Measurements from ENCODE around the gene CD3E. TPM values are rescaled to one million over a fixed set of nuclear protein-coding genes. Genes with fewer than 3 reads are reported as not detected.
"Not testable (repeated sequence)": the region's sequence is repeated elsewhere in the genome, so short reads cannot be mapped to it uniquely, and the experiment has no call there.

Gene CD3E
- total RNA-seq, 1 experiment from 2014 or later, result not detected

GRCh38 chr11:118290923-118291322 lies 13.6 kb upstream of the CD3E start:
- DNase-seq (ENCODE audit: low spot score), result no peak

DNA sequence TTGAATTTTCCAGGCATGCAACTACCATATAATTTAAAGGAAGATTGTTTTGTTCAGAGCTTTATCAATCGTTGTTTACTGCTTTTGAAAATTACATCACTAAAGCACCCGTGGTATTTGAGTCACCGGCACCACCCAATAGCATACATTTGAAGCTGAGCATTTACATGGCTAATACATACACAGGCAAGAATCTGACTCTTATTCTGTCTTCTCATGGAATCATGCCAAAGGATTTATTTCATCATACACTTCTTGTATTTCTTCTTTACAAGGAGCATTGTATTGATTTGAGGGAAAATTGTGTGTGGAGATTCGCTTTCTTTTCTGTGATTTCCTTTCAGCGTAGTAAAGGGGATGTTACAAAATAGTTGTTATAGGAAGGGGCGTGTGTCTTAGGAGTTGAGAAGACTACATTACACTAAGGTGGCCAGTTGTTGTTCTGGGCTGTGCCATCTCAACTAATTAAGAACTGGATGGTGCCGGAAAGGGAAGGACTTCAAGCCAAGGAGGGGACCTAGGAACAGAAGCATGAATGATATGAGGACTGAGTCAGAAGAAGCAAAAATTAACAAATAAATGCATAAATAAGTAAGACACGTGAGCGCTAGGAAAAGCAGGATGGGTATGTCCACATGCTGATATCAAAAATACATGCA lies 12.9 kb upstream of the CD3E start:
- no peak for DNase-seq (ENCODE audit: low spot score)

DNA sequence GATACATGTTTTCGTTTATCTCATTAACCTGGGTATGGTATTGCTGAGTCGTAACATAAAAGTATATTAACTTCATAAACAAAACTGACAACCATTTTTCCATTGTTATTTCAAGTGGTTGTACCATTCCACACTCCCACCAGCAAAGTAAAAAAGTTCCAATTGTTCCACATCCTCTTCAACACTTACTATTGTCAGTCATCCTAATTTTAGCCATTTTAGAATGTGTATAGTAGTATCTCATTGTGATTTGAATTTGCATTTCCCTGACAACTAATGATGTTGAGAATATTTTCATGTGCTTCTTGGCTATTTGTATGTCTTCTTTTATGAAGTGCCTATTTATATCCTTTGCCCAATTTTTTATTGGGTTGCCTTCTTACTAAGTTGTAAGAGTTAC lies 10.5 kb upstream of the CD3E start:
- DNase-seq (ENCODE audit: low spot score), result no peak

- no peak for DNase-seq (ENCODE audit: low spot score)
Observed at GRCh38 chr11:118295199-118295598, 9.3 kb upstream of the CD3E start.

- peak; percentile 22 for DNase-seq (ENCODE audit: low spot score)
Observed at GRCh38 chr11:118295815-118296454, 8.6 kb upstream of the CD3E start.

DNA sequence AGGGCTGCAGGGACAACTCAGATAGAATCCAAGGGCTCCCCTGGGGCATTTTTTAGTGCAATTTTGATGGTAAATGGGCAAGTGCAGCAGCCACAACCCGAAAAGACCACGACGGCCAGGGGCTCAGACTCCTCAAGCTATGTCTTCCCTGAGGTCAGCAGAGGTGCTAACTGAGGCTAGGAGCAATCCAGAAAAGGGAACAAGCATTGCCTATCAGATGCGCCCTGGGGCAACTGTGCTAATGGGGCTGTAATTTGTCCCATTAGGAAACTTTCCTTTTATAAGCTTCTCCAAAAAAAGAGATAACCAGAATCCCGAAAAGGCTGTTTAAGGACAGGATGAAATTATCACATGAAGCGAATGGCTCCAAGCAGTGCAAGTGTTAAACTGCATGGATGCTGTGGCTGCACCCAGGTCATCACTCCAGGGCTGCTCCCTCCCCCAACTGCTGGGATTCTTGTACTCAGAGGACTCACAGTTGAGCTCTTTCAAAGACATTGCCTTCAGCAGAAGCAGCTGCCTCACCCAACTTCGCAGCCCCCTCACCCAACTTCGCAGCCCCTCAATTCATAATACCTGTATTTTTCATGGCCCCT lies 2.8 kb upstream of the CD3E start:
- DNase-seq (ENCODE audit: low spot score), result no peak

DNA sequence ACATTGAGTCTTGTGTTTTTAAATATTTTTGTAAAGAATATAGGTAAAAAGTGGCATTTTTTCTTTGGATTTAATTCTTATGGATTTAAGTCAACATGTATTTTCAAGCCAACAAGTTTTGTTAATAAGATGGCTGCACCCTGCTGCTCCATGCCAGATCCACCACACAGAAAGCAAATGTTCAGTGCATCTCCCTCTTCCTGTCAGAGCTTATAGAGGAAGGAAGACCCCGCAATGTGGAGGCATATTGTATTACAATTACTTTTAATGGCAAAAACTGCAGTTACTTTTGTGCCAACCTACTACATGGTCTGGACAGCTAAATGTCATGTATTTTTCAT lies 333 bp upstream of the CD3E start:
- DNase-seq (ENCODE audit: low spot score), result no peak

DNA sequence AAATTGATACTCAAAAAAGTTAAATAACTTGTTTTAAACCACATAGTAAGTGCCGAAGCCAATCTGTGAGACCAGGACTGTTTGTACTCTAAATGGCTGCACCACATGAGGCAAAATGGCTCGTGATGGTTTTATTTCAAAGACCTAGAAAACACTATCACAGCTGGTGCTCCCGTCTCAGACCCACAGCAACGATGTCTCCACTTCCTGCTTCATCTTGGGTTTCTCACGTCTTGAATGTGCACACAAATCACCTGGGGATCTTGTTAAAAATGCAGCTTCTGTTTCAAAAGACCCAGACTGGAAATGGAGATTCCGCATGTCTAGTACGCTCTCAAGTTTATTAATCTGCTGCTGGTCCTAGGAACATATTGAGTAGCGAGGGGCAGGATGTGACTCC lies 1.2 kb downstream of the CD3E start:
- no peak for DNase-seq (ENCODE audit: low spot score)

GRCh38 chr11:118306556-118306955 lies 2.0 kb downstream of the CD3E start:
- no peak for DNase-seq (ENCODE audit: low spot score)

DNA sequence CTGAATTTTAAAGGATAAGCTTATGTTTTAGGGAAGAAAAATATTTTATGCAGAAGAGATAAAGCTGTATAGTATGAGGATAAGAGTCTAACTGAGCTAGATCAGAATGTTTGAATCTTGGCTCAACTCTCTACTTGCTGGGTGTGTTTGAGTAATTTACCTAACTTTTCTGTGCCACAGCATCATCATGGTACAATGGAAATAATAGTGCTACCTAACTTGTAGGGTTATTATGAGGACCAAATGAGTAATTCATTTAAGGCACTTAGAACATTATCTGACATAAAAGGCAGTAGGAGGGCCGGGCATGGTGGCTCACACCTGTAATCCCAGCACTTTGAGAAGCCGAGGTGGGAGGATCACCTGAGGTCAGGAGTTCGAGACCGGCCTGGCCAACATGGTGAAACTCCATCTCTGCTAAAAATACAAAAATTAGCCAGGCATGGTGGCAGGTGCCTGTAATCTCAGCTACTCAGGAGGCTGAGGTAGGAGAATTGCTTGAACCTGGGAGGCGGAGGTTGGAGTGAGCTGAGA lies 4.5 kb downstream of the CD3E start:
- not testable (repeated sequence) for DNase-seq (ENCODE audit: low spot score)

GRCh38 chr11:118310271-118310670 lies 5.7 kb downstream of the CD3E start:
- no peak for DNase-seq (ENCODE audit: low spot score)

DNA sequence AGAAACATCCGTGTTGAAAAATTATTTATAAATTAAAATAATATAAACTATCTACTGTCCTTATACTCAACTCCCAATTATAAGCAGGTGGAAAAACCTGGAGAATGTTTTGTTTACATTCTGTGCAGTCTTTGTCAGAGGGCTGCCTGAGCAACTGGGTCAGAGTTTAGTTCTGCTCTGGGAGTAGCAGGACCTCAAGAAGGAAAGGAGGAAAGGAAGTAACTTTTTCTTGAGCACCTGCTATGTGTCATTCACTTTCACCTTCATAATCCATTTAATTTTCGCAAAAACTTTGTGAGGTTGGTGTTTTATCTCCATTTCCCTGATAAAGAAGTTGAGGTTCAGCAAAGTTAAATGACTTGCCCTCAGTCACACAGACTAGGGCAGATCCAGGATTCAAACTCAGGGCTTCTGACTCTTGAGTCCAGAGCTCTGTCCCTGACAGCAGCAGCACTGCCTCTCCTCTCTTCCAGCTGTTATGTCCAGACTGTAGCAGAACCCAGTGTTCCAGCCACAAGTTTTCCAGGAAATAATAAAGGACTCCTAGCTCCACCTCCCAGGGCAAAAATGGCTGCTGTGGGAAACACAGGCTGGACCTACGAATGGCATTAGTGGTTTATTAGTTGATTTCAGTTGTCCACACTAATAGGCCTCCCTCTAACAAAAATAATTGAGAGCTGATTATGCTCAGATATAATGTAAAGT lies 6.4 kb downstream of the CD3E start:
- no peak for DNase-seq (ENCODE audit: low spot score)

DNA sequence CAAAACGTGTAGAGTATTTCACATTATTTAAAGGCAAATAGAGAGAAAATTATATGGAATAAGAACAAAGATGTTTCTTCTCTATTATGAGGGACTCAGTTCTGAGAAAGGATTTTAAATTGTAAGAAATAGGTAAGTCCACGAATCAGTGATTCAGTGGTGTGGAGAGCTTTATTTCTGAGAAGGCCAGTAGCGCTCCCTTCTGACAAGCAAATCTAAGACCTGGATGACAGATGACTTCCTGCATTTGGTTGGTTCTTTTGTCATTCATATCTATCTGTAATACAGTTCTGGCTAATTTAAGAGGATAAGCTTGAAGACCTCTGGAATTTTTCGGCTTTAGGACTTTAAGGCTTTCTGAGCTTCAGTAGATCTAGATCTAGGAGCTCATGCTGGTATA lies 7.0 kb downstream of the CD3E start:
- DNase-seq (ENCODE audit: low spot score), result no peak

- DNase-seq (ENCODE audit: low spot score), result no peak
Observed at GRCh38 chr11:118312328-118312727, 7.8 kb downstream of the CD3E start.

GRCh38 chr11:118313242-118313641 lies 8.7 kb downstream of the CD3E start:
- DNase-seq (ENCODE audit: low spot score), result no peak

DNA sequence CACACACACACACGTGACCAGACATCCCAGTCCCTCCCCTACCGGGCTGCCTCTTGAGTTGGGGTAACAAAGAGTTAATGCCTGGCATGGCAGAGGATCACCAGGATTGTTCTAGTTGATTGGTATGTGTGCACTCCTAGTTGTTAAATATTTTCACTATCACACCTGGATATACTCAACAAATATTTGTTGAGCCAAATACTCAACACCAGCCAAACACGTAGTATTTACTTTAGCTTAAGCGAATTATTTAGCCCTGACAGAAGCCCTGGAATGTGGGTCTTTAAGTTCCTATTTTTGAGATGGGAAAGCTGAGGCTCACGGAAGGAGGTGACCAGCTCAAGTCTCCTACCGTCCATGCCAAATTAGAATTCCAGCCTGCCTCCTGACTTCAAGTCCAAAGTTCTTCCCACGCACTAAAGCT lies 10.5 kb downstream of the CD3E start:
- DNase-seq (ENCODE audit: low spot score), result no peak

GRCh38 chr11:118318124-118318523 lies 13.6 kb downstream of the CD3E start:
- DNase-seq (ENCODE audit: low spot score), result no peak

DNA sequence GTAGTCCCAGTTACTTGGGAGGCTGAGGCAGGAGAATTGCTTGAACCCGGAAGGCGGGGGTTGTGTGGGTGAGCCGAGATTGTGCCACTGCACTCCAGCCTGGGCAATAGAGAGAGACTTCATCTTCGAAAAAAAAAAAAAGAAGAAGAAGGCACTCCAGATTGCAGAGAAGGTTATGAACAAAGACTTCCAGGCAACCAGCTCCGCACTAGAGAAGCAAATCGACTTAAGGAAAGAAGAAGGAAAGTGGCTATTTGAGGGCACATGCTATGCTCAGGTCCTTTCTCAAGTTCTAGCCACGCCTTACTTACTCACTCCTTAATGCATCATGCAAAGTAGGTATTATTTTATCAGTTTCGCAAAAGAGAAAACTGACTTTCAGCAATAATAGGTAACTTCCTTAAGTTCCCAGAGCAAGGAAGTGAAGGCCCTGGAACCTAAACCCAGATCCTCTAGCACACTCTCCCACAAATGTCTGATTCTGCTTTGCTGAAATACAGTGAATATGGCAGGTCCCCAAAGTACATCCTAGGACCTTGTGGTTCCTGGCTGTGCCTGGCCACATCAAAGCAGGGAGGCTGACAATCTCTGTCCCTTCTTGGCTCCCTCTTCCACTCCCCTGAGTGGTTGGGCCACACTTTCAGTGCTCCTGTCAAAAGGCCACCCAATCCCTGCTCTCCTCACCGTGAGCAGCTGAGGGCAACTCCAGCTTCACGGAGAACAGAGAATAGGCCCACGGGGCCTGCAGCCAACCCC lies 14.2 kb downstream of the CD3E start:
- DNase-seq (ENCODE audit: low spot score), result no peak

GRCh38 chr11:118319337-118319707 lies 14.8 kb downstream of the CD3E start:
- no peak for DNase-seq (ENCODE audit: low spot score)

- no peak for DNase-seq (ENCODE audit: low spot score)
Observed at GRCh38 chr11:118320515-118320914, 16.0 kb downstream of the CD3E start.

GRCh38 chr11:118321386-118322082 lies 17.0 kb downstream of the CD3E start:
- DNase-seq (ENCODE audit: low spot score), result no peak

Data from A172 (cell line).